Lung (tissue), 12 donors: ENCODE data around the gene RTN1. TPM values are rescaled to one million over a fixed set of nuclear protein-coding genes. Genes with fewer than 3 reads are reported as not detected.

Experiments used
- ATAC-seq: fragments of 200-7000 bp; cut with Tn5 transposase; one replicate; pipeline ENCODE4 v1.9.1; 2020; ENCODE audit warnings: moderate number of reproducible peaks; ENCODE audit not compliant: insufficient read depth, low FRiP score
- DNase-seq, 3 donors: peaks; one replicate each; pipeline ENCODE4 v3.0.0-alpha.2; 2013 to 2017
- H3K27ac ChIP-seq, 2 donors: one replicate each; pipeline ENCODE4 v1.5.1; 2013; ENCODE audit warnings: mild to moderate bottlenecking in 2 of 2, moderate library complexity in 2 of 2, control low read depth in 1 of 2, inconsistent platforms in 1 of 2, low read depth in 1 of 2, low read length in 1 of 2
- H3K27me3 ChIP-seq, 3 donors: one replicate each; pipeline ENCODE4 v1.5.1; 2013; ENCODE audit warnings: low read length in 2 of 3; ENCODE audit not compliant: control insufficient read depth in 3 of 3, insufficient read depth in 3 of 3
- H3K36me3 ChIP-seq, 4 donors: one replicate each; pipeline ENCODE4 v1.5.1; 2013; ENCODE audit warnings: low read length in 4 of 4, mild to moderate bottlenecking in 1 of 4, moderate library complexity in 1 of 4; ENCODE audit not compliant: control insufficient read depth in 4 of 4, insufficient read depth in 4 of 4
- H3K4me1 ChIP-seq, 5 donors: one replicate each; pipeline ENCODE4 v1.5.1; 2013; ENCODE audit warnings: low read length in 5 of 5, mild to moderate bottlenecking in 2 of 5, moderate library complexity in 1 of 5; ENCODE audit not compliant: control insufficient read depth in 5 of 5, insufficient read depth in 5 of 5
- H3K4me3 ChIP-seq: one replicate; pipeline ENCODE4 v1.5.1; 2013; ENCODE audit warnings: mild to moderate bottlenecking, control low read depth, moderate library complexity
- H3K9ac ChIP-seq, 2 donors: one replicate each; pipeline ENCODE4 v1.5.1; 2013; ENCODE audit warnings: low read length in 2 of 2, control low read depth in 1 of 2; ENCODE audit not compliant: insufficient read depth in 1 of 2
- H3K9me3 ChIP-seq, 4 donors: one replicate each; pipeline ENCODE4 v1.5.1; 2013; ENCODE audit warnings: low read length in 3 of 4, mild to moderate bottlenecking in 1 of 4, moderate library complexity in 1 of 4; ENCODE audit not compliant: control insufficient read depth in 4 of 4, insufficient read depth in 3 of 4
- WGBS, 2 donors: extraction: QIAGEN DNeasy Blood & Tissue Kit; methylation state at CpG; one replicate each; pipeline ENCODE4 v1.1.7; 2013; 5-methylcytosine and 5-hydroxymethylcytosine counted together
- polyA plus RNA-seq, 2 donors: library from polyadenylated mRNA; stranded (reverse); fragments of 200-250 nt; gene quantifications; one replicate each; pipeline ENCODE4 v1.2.1, GENCODE V29; 2013
- total RNA-seq, 2 donors: library from RNA; depleted of rRNA in 1 of 2; stranded (reverse); fragments of >200 nt in 1 of 2; gene quantifications; one replicate each; pipeline ENCODE4 v1.2.1, GENCODE V29; 2014 to 2021
- TF ChIP-seq, protein P1 (sequence below): IDR thresholded peaks from 2 replicates; pipeline ENCODE4 v1.5.1; 2012; ENCODE audit warnings: mild to moderate bottlenecking; ENCODE audit errors: control extremely low read depth, extremely low read depth
- donor health status: control.
- donor health status: control.
- donor health status: Bipolar disorder and iron deficiency.
- donor health status: healthy.
- donor health status: DM: yes; HTN: yes; CAD: no.

The RTN1 gene
- total and polyA plus RNA-seq, 4 donors: 2.4 to 9.0 (median 6.9) TPM

DNA sequence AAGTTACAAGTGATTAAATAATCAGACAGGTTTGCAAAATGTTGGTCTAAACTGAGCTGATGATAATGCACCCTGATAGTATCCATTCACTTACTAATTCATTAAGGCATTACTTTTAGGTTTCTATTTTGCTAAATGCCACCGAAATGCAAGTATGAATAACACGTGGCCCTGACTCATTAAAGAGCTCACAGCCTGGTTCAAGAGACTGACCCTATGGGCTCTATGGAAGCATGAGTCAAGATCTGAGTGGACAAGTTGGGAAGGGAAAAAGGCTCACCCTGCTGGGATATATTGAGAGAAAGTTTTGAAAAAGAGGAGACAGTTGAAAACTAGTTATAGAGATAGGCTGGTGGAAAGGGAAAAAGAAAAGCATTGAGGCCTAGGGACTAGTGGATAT, 34.6 kb upstream of the RTN1 start:
- Histone ChIP-seq H3K4me1 (no peaks in the 10 kb centered on the region), H3K9me3 (peaks cover 0 to 7% (median 0%) of the 10 kb centered on the region in 4 donors), H3K36me3 (no peaks in the 10 kb centered on the region), H3K9ac (no peak overlapping the region), H3K27me3 (no peaks in the 10 kb centered on the region), H3K27ac (no peak overlapping the region), H3K4me3 (no peak overlapping the region)
- ATAC-seq: no peak
- TF ChIP-seq, protein P1, sequence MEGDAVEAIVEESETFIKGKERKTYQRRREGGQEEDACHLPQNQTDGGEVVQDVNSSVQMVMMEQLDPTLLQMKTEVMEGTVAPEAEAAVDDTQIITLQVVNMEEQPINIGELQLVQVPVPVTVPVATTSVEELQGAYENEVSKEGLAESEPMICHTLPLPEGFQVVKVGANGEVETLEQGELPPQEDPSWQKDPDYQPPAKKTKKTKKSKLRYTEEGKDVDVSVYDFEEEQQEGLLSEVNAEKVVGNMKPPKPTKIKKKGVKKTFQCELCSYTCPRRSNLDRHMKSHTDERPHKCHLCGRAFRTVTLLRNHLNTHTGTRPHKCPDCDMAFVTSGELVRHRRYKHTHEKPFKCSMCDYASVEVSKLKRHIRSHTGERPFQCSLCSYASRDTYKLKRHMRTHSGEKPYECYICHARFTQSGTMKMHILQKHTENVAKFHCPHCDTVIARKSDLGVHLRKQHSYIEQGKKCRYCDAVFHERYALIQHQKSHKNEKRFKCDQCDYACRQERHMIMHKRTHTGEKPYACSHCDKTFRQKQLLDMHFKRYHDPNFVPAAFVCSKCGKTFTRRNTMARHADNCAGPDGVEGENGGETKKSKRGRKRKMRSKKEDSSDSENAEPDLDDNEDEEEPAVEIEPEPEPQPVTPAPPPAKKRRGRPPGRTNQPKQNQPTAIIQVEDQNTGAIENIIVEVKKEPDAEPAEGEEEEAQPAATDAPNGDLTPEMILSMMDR: no peak
- 75 to 90% methylated on average over 2 of the region's 2 CpGs for WGBS, 2 donors
- no peak for DNase-seq

DNA sequence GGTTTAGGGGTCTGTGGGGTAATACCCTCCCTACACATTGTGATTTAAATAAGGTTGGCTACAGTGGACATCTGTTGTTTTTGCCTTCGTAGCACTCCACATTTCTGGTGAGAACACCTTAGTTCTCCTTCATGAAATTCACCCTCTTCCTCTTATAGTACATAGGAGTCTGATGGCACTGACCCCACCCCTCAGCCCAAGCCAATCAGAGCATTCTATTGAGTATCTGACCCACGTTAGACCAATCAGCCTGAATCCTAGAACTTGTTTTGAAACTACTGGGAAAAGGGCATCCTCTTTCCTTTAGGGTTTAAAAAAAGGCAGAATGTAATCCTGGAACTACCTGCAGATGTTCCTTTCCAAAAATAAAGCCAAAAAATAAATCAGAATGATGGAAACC, 33.6 kb upstream of the RTN1 start:
- H3K36me3 ChIP-seq: no peaks in the 10 kb centered on the region
- no peaks in the 10 kb centered on the region for H3K27me3 ChIP-seq
- no peak overlapping the region for H3K27ac ChIP-seq
- DNase-seq (no peak), ATAC-seq (no peak)
- no peaks in the 10 kb centered on the region for H3K4me1 ChIP-seq
- peaks cover 0 to 7% (median 0%) of the 10 kb centered on the region in 4 donors for H3K9me3 ChIP-seq
- WGBS, 2 donors: 66 to 75% methylated on average over 2 of the region's 2 CpGs
- TF ChIP-seq, protein P1: no peak
- H3K4me3 ChIP-seq: no peak overlapping the region
- no peak overlapping the region for H3K9ac ChIP-seq

GRCh38 chr14:59900556-59900955, 30.0 kb upstream of the RTN1 start:
- no peak for ATAC-seq
- H3K36me3 ChIP-seq: no peaks in the 10 kb centered on the region

More at GRCh38 chr14:59900556-59900955, 30.0 kb upstream of the RTN1 start:
- Histone ChIP-seq H3K27ac (no peak overlapping the region), H3K9ac (no peak overlapping the region), H3K4me3 (no peak overlapping the region), H3K27me3 (no peaks in the 10 kb centered on the region), H3K9me3 (peaks cover 0 to 7% (median 0%) of the 10 kb centered on the region in 4 donors), H3K4me1 (no peaks in the 10 kb centered on the region)
- TF ChIP-seq, protein P1: no peak
- no peak for DNase-seq
- WGBS, 2 donors: 79 to 88% methylated on average over 3 of the region's 3 CpGs
